Activated CD4-positive, alpha-beta T cell treated with anti-CD3 and anti-CD28 coated beads, Interleukin-2, amount 10 ng/mL, durations not matched to agents 24 days and 14 days (primary cell): ENCODE results near the gene LINGO1. TPM values are rescaled to one million over a fixed set of nuclear protein-coding genes. Genes with fewer than 3 reads are reported as not detected.

Experiments used
- DNase-seq: peaks from one replicate; pipeline ENCODE4 v3.0.0; 2022
- H3K27ac Mint-ChIP-seq: one replicate; pipeline ENCODE4 v1.8.0; 2022; ENCODE audit warnings: mild to moderate bottlenecking, mixed read lengths
- H3K27me3 Mint-ChIP-seq: one replicate; pipeline ENCODE4 v1.8.0; 2022; ENCODE audit warnings: mixed read lengths
- H3K36me3 Mint-ChIP-seq: one replicate; pipeline ENCODE4 v1.8.0; 2022; ENCODE audit warnings: low read depth, mild to moderate bottlenecking, mixed read lengths
- H3K4me1 Mint-ChIP-seq: one replicate; pipeline ENCODE4 v1.8.0; 2021; ENCODE audit warnings: mixed read lengths
- H3K4me3 Mint-ChIP-seq: one replicate; pipeline ENCODE4 v1.8.0; 2022; ENCODE audit warnings: mild to moderate bottlenecking, moderate library complexity, mixed read lengths
- H3K9me3 Mint-ChIP-seq: one replicate; pipeline ENCODE4 v1.8.0; 2021; ENCODE audit warnings: mixed read lengths
- intact Hi-C: fragments of 100-400 bp; cut with micrococcal nuclease; formaldehyde crosslinking; loops from one replicate; pipeline ENCODE4 v1.15.1; 2023
- total RNA-seq: library from RNA; stranded (reverse); gene quantifications from 2 replicates; pipeline ENCODE4 v1.2.3, GENCODE V29; 2022

LINGO1 gene
- total RNA-seq, result not detected in 2 replicates

- Mint-ChIP-seq H3K27me3 (peaks cover 51% of the 10 kb centered on the region), H3K27ac (no peak within 1 kb of the TSS), H3K4me3 (peak within 1 kb of the TSS; percentile 52), H3K9me3 (no peaks in the 10 kb centered on the region), H3K4me1 (peaks cover 7% of the 10 kb centered on the region), H3K36me3 (no peaks in the 10 kb centered on the region)
- no peak for DNase-seq
- intact Hi-C loops, result no loop called here
These were observed at the start of gene LINGO1 for GRCh38 chr15:77632534-77633133. Gene LINGO1, minus strand, starts transcription at chr15:77632912. Its CDS starts 597 bp downstream, at chr15:77632315.

DNA sequence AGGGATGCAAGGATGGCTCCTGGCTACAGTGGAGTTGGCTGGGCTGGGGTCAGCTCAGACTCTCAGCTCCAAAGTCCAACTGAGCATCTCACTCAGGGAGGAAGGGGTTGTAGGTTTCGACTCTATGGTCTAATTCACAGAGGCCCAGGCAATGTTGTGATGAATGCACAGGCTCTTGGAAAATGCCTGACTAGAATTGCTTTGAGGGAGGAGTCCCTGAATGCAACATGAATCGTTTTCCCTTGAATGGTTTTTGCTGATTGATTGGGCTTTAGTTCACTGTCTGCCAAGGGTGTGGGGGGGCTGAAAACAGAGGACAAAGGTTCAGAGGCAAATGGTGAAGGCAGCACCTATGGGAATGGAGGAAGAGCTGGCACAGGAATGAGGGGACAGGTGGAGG is 48.6 kb upstream of the LINGO1 start:
- H3K9me3 Mint-ChIP-seq, result no peaks in the 10 kb centered on the region
- no peak overlapping the region for H3K4me3 Mint-ChIP-seq
- no peak overlapping the region for H3K27ac Mint-ChIP-seq
- H3K4me1 Mint-ChIP-seq, result no peaks in the 10 kb centered on the region
- no peak for DNase-seq
- intact Hi-C loops, result no loop called here
- peaks cover 22% of the 10 kb centered on the region for H3K27me3 Mint-ChIP-seq
- no peaks in the 10 kb centered on the region for H3K36me3 Mint-ChIP-seq

DNA sequence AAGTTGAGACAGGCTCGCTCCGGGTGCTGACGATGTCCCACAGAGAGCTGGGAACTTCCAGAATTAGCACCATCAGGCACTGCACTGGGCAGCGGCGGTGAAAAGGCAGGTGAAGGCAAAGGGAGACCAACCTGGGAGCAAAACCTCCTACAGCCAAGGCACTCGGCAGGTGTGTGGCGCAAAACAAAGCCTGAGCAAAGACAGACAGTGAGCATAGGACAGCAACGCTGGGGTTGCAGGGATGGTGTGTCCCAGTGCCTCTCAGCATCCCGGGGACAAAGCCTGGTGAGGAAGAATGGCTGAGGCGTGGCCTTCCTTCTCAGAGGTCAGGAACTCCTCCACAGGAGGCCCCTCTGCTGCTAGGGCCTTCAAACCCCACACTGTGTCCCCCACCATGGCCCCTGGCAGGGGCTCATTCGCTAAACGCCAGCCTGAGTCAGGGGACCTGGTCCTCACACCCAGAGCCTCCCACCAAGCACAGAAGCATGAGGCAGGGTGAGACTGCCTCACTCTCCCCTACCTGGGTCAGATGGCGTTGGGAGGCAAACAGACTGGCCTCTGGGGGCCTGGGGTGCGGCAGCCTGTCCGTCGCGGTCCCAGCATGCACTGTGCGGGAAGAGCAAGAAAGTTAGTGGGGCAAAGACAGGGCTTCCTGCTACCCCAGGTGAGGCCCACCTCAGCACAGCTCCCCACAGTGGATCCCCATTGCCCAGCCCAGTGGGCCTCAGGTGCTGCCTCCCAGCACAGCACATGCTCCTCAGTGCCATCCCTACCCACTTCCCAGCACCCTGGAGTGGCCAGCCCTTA is 44.1 kb upstream of the LINGO1 start:
- Mint-ChIP-seq H3K4me1 (no peaks in the 10 kb centered on the region), H3K27ac (no peak overlapping the region), H3K27me3 (peaks cover 15% of the 10 kb centered on the region), H3K9me3 (no peaks in the 10 kb centered on the region), H3K4me3 (no peak overlapping the region), H3K36me3 (no peaks in the 10 kb centered on the region)
- intact Hi-C loops, result no loop called here
- DNase-seq, result no peak

DNA sequence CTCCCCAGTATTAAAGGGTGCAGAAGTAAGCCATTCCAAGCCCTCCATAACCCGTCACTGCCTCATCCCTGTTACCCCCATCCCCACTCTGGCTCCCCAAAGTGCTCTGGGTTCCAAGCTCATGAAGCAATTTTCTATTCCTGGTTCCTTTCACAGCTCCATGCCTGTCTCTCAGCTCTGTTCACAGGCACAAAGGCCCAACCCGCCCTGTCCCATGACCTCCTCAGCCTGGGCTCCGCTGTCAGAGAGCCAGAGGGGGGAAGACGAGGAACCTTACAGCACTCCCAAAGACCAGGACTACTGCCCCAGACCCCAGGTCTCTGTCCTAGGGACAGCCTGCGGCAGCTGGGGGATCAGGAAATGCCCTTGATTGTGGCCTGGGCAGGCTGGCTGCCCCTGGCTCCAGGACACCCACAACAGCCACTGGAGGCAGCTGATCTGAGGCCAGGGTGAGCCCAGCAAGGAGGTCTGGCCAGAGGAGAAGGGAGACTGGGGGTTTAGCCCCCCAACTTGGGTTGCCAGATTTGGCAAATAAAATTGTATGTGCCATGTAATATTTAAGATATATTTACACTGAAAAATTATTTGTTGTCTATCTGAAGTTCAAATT is 43.2 kb upstream of the LINGO1 start:
- no peak for DNase-seq
- no peaks in the 10 kb centered on the region for H3K36me3 Mint-ChIP-seq
- H3K4me1 Mint-ChIP-seq, result no peaks in the 10 kb centered on the region
- intact Hi-C loops, result no loop called here
- H3K9me3 Mint-ChIP-seq, result no peaks in the 10 kb centered on the region
- no peak overlapping the region for H3K27ac Mint-ChIP-seq
- peaks cover 11% of the 10 kb centered on the region for H3K27me3 Mint-ChIP-seq
- no peak overlapping the region for H3K4me3 Mint-ChIP-seq

DNA sequence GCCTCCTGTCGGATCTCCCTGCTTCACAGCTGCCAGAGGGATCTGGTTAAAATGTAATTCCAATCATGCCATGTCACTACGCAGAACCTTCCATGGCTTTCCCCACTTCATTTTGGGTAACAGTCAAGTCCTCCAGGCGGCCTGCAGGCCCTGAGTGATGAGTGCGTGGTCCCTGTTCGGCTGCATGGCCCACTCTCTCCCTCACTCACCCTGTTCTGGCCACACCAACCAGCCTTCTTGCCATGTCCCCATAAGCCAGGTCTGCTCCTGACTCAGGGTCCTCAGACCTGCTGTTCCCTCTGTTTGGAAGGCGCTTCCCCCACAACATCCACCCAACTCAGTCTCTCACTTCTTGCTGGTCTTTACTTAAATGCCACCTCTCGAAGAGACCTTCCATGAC is 41.6 kb upstream of the LINGO1 start:
- Mint-ChIP-seq H3K4me1 (no peaks in the 10 kb centered on the region), H3K9me3 (no peaks in the 10 kb centered on the region), H3K4me3 (no peak overlapping the region)

GRCh38 chr15:77673866-77674265 is 41.2 kb upstream of the LINGO1 start:
- H3K4me1 Mint-ChIP-seq, result no peaks in the 10 kb centered on the region
- DNase-seq, result no peak
- H3K27ac Mint-ChIP-seq, result no peak overlapping the region
- no peak overlapping the region for H3K4me3 Mint-ChIP-seq
- no peaks in the 10 kb centered on the region for H3K9me3 Mint-ChIP-seq
- intact Hi-C loops, result no loop called here
- peaks cover 9% of the 10 kb centered on the region for H3K27me3 Mint-ChIP-seq
- no peaks in the 10 kb centered on the region for H3K36me3 Mint-ChIP-seq

More for the DNA sequence above, 41.6 kb upstream of the LINGO1 start:
- DNase-seq, result no peak
- peaks cover 11% of the 10 kb centered on the region for H3K27me3 Mint-ChIP-seq
- intact Hi-C loops, result no loop called here
- no peak overlapping the region for H3K27ac Mint-ChIP-seq
- no peaks in the 10 kb centered on the region for H3K36me3 Mint-ChIP-seq

- Mint-ChIP-seq H3K4me3 (no peak overlapping the region), H3K9me3 (no peaks in the 10 kb centered on the region), H3K27me3 (peaks cover 4% of the 10 kb centered on the region), H3K36me3 (no peaks in the 10 kb centered on the region), H3K27ac (no peak overlapping the region), H3K4me1 (no peaks in the 10 kb centered on the region)
- no peak for DNase-seq
- intact Hi-C loops, result no loop called here
These were observed 39.4 kb upstream of the LINGO1 start for GRCh38 chr15:77672135-77672534.

GRCh38 chr15:77671362-77672056 is 38.8 kb upstream of the LINGO1 start:
- H3K9me3 Mint-ChIP-seq, result no peaks in the 10 kb centered on the region
- peaks cover 8% of the 10 kb centered on the region for H3K27me3 Mint-ChIP-seq
- H3K4me3 Mint-ChIP-seq, result no peak overlapping the region
- H3K4me1 Mint-ChIP-seq, result no peaks in the 10 kb centered on the region
- H3K27ac Mint-ChIP-seq, result no peak overlapping the region
- DNase-seq, result no peak
- intact Hi-C loops, result no loop called here
- H3K36me3 Mint-ChIP-seq, result no peaks in the 10 kb centered on the region

GRCh38 chr15:77670558-77671361 is 38.0 kb upstream of the LINGO1 start:
- DNase-seq, result no peak
- no peaks in the 10 kb centered on the region for H3K36me3 Mint-ChIP-seq
- intact Hi-C loops, result no loop called here
- H3K4me3 Mint-ChIP-seq, result no peak overlapping the region
- no peaks in the 10 kb centered on the region for H3K4me1 Mint-ChIP-seq
- H3K27me3 Mint-ChIP-seq, result peaks cover 8% of the 10 kb centered on the region
- no peak overlapping the region for H3K27ac Mint-ChIP-seq
- H3K9me3 Mint-ChIP-seq, result no peaks in the 10 kb centered on the region

DNA sequence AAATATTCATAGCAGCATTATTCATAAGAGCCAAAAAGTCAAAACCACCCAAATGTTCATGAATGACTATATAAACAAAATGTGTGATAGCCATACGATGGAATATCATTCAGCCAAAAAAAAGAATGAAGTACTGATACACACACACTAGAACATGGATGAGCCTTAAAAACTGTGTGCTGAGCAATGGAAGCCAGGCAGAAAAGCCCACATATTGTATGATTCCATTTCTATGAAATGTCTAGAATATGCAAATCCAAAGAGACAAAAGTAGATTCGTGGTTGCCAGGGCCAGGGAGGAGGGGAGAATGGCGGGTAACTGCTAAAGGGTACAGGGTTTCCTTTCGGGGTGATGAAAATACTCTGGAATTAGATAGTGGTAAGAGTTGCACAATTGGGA is 37.2 kb upstream of the LINGO1 start:
- intact Hi-C loops, result no loop called here
- no peak overlapping the region for H3K4me3 Mint-ChIP-seq
- no peak for DNase-seq
- H3K36me3 Mint-ChIP-seq, result no peaks in the 10 kb centered on the region
- no peaks in the 10 kb centered on the region for H3K4me1 Mint-ChIP-seq
- no peaks in the 10 kb centered on the region for H3K9me3 Mint-ChIP-seq
- no peak overlapping the region for H3K27ac Mint-ChIP-seq
- H3K27me3 Mint-ChIP-seq, result peaks cover 8% of the 10 kb centered on the region

DNA sequence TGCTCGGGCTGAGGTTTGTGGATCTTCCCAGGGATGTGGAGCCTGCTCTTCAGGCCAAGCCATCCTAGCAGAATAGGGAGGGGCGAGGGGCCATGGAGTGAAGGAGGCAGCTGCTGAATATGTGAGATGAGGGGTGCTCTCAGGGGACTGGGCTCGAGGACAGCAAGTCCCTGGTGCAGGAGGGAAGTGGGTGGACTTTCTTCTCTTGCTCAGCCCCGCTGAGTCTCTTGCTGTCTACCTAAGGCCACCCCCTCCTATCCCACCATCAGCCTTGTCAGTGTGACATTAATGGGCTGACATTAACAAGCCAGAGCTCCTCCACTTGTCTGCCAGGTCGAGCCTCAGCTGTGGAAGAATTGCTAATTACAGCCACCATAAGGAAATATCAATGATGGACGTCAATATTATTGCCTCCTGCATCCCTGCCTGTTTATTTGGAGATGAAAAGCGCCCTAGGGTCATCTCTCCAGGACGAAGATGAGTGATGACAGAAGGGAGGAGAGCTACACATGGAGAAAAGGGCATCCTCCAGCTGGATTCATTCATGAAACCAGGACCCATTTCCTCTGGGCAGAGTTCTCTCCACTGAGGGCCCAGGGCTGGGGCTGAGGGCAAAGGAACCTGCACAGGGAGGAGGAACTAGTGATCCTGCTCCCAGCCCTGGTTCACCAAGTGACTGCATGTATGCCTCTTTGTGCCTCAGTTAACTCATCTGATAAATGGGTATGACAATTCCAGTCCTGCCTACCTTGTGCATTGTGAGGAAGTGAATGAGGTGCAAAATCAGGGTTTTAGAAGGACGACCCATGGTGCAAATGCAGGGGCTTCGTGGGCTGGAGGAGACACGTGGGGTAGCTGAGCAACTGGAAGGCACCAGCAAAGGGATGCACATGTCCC is 34.9 kb upstream of the LINGO1 start:
- H3K27ac Mint-ChIP-seq, result no peak overlapping the region
- H3K9me3 Mint-ChIP-seq, result no peaks in the 10 kb centered on the region
- H3K36me3 Mint-ChIP-seq, result no peaks in the 10 kb centered on the region
- no peak overlapping the region for H3K4me3 Mint-ChIP-seq
- H3K27me3 Mint-ChIP-seq, result peaks cover 8% of the 10 kb centered on the region
- no peak for DNase-seq
- H3K4me1 Mint-ChIP-seq, result no peaks in the 10 kb centered on the region
- intact Hi-C loops, result no loop called here

GRCh38 chr15:77666296-77666660 is 33.6 kb upstream of the LINGO1 start:
- H3K27ac Mint-ChIP-seq, result no peak overlapping the region
- DNase-seq, result no peak
- H3K4me3 Mint-ChIP-seq, result no peak overlapping the region
- H3K27me3 Mint-ChIP-seq, result peaks cover 8% of the 10 kb centered on the region
- H3K9me3 Mint-ChIP-seq, result no peaks in the 10 kb centered on the region
- H3K36me3 Mint-ChIP-seq, result no peaks in the 10 kb centered on the region
- no peaks in the 10 kb centered on the region for H3K4me1 Mint-ChIP-seq
- intact Hi-C loops, result no loop called here
